Kidney tubule cell (primary cell): ENCODE results near the gene ID3.

ENCODE experiments used
- DNase-seq: peaks from one replicate; pipeline ENCODE4 v3.0.0-alpha.2; 2018; ENCODE audit warnings: low spot score

Gene ID3

DNA sequence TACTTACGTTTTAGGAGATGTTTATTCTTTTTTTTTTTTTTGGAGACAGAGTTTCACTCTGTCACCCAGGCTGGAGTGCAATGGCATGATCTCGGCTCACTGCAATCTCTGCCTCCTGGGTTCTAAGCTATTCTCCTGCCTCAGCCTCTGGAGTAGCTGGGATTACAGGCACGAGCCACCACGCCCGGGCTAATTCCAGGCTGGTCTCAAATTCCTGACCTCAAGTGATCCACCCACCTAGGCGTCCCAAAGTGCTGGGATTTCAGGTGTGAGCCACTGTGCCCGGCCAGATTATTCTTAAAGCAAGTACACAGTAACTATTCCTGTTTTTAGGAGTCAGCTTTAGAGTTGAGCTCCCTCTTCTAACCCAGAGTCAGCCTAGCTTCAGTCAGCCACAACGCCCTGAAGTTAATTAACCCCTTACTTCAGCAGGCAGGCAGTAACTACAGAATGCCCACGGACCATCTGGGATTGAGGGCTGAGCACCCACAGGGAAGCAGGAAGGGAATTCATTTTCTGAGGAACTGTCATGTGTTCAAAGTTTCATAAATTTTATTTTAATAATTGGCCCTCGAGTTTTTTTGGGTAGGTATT, 5.3 kb upstream of the ID3 start:
- no peak for DNase-seq

DNA sequence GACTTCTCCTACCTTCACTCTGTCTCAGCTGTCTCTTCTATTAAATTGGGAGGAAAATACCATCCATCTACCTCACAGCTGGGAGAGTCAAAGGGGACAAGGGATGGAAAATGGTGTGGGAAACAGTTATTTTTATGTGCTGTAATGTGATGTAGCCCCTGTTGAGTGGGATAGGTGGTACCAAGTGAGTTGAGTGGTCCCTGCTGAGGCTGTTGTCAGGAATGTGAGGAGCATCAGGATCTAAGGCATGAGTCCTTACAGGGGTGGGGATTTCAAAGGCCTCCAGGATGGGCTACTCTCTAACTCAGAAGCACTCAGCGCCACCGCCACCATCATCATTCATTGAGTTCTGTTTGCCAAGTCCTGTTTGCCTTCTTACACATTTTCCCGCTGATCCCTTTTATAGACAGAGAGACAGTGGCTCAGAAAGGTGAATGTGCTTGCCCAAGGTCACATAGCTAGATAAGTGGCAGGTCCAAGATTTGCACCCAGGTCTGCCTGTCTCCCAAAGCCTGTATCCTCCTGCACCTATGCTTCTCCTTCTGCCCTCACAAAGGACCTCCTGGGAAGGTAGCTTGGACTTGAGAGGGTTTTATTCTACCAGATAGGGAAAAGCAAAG, 4.6 kb upstream of the ID3 start:
- DNase-seq, result no peak

DNA sequence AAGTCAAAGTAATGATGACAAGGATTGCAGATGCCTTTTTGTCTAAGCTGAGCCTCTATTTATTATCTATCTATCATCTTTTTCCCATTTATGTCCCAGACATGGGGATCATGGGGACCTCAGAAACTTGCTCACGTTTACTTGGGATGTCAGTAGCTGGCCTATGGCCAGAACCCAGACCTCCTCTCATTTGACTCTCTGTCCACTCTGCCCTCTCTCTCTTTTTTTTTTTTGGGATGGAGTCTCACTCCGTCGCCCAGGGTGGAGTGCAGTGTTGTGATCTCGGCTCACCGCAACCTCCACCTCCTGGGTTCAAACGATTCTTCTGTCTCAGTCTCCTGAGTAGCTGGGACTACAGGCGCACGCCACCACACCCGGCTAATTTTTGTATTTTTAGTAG, 3.7 kb upstream of the ID3 start:
- no peak for DNase-seq

DNA sequence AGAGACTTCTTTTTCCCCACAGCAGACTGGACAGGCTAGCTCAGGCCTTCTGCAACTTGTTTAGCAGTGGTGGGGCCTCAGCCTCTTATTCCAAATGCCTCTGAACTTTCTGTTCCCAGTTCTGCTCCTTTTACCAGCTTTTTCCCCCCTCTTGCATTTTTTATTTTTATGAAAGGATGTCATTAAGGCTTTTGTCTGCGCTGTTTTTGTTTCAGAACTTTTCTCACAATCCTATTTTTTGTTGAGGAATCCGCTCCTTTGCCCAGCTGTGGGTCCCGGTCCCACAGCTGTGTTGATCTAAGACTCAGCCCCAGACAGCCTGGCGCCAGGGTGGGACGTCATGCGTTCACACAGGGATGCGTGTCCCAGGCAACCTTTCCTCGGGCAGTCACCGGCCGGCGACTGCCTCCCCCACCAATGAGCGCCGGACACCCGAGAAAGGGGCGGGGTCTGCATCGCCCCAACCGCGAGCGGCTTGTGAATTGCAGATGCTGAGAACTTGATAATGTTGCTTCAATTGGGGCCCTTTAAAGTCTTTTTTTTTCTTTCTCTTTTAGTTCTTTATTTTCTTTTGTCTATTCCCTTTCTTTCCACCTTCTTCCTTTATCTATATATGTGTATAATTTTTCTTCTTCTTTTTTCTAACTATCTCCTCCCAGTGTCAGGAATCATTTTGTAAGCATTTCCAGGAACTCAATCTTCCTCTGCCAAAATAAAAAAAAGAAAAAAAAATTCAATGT, 3.0 kb upstream of the ID3 start:
- peak; percentile 97 for DNase-seq

DNA sequence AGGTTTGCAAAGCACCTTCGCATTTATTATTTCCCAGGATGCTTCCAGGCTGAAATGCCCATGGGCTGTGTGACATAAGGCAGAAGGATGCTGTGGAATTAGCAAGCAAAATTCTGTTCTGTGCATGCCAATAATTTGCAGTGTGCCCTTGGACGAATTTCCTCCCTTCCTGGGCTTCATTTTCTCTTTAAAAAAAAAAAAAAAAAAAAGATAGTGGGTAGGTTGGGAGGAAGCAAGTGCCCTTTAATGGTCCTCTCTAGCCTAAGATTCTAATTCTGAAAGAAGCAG, 2.5 kb upstream of the ID3 start:
- DNase-seq, result no peak

DNA sequence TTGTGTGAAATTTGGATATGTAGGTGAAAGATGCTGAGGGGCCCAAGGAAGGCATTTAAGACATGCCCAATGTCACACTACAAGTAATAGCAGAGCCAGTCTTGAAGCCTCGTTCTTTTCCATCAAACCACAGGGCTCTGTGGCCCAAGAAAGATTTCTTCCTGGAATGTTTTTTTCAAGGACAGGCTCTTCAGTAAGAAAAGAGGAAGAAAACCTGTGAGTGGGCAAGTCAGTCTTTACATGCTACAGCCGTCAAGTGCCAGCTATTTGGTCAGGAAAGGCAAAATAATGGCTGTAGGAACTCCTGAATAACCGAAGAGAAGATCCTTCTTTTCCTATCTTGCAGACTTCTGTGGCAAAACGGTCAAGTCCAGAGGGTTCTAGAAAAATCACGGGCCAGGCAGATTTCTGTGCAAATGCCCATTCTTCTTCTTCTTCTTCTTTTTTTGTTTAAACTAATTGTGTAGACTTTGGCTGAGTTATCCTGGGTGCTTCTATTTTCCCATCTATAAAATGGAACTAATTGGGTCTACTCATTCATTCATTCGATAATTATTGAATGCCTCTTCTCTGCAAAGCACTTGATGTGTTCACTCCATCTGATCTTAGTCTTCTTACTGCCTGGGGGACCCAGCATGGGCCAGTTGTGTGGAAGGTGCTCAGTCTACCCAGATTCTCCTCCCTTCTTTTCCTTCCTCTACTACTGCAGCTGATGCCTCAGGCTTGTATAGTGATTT, 1.9 kb upstream of the ID3 start:
- no peak for DNase-seq

DNA sequence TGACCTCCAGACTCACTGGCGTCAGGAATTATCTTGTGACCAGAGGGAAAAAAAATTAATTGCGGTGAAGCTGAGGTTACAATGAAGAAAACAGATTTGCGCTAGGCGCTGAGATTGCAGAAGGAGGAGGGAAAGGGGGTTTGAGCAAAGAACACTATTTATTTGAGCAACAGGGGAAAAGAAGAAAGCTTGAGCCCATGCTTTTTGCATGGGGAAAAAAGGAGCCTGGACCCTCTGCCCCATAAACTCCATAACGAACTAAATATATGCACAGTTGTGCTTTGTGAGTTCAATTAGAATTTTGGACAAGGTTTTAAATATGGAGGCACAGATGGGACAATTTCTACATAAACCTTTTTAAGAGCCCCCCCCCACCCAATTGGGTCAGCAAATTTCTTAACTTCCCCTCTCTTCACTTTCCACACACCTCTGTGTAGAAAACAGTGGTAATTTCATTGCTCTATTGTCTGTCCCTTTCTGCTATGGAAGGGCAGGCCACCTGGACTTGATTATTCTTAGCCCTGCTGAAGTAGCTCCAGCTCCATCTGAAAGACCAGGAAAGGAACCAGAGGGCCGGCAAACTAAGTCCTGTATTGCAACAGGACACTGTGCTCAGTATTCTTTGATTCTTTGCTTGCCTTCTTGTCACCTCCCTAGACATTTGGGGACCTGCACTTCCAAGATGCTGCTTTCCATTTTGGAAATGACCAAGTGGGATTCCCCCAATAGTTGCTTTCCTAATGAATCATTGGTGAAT, 862 bp upstream of the ID3 start:
- no peak for DNase-seq

DNA sequence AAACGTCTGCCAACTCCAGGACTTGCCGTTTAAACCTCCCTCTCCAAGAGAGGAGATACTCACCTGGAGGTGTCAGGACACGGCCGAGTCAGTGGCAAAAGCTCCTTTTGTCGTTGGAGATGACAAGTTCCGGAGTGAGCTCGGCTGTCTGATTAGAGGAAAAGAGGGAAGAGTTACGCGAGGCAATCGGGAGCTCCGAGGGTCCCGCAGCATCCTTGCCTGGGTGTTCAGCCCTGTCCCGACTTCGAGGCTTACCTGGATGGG, 497 bp downstream of the ID3 start:
- DNase-seq, result no peak

DNA sequence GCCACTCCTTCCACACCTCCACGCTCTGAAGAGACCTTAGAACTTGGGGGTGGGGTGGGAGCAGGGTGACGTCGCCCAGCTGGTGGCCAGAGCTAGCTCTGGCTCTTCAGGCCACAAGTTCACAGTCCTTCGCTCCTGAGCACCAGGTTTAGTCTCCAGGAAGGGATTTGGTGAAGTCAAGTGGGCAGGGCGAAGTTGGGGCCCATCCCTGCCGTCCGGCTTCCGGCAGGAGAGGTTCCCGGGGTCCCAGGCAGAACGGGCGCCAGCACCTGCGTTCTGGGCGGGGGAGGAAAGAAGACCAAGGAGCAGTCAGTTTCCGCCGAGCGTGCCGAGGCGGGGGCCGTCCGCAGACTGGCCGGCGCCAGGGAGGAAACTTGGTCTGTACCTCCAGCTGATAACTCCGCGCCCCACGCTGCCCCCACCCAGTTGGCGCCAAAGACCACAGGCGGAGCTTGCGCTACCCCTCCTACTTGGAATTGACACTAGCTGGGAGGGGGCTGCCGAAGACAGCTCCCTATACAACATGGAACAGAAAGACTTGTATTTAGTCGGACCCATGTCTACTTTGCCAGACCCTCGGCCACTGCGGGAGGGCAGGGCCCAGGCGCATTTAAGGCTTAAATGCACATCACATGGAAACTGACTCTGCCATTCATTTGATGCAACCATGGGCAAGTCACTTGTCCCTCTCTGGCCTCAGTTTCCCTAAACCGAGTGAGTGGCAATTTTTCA, 995 bp downstream of the ID3 start:
- peak; percentile 86 for DNase-seq

DNA sequence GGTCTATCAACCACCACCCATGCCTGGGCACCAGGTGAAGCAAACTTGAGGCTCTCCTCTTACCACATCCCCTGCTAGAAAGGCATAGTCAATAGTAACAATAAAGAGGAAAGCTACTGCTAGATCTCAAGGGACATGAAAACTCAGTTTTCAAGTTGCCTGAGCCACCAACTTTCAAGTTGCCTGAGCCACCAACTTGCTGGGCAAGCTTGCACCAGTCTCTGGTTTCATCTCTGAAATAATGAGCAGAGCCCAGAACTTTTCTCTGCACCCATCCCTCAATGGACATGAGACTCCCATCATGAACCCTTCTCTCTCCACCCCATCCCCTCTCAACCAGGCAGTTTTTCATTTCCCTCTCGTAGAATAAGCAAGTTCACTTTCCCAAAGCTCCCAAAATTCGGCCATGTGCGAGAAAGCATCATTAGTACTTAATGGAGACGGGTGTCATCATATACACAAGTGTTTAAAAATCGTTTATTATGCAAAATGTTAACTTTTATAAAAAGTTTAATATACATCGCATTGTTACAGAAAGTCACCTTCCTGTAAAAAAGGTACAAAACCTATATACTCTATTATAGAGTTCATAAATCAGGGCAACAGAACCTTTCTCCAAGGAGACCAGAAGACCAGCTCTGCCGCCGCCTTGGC, 1.7 kb downstream of the ID3 start:
- DNase-seq, result peak; percentile 9

DNA sequence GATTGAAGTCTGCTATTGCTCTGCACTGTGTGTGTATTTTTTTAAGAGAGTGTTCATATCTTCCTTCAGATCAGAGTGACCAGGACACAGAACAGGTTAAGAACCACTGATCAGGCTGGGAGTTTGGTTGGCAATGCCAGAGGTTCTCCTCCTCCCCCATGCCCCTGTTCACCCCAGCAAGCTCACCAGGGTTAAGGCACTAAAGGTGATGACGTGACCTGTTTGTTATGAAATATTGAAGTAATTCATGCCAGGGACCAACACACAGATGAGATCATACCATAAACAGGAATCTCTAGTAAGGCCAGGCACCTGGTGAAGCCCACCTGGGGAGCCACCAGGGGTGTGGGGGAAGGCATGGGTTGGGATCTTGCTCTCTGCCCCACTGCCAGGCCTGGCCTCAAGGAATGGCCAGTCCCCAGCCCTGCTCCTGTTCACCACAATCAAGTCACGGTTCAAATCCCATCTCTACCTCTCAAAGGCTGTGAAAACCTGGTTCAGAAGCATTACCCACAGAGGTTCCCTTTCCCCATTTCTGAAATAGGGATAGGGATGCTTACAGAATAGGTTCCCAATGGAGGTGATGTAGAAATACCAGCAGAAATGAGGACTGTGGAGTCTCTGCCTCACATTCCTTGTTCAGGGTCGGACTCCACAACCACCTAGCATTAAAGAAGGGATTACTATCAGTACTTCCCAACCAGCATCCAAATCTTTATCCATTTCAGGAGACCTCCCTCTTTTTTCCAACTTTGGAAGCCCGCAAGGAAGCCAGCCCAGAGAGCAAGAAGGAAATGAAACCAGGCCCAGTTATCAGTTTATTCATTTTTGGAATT, 2.4 kb downstream of the ID3 start:
- peak; percentile 76 for DNase-seq

DNA sequence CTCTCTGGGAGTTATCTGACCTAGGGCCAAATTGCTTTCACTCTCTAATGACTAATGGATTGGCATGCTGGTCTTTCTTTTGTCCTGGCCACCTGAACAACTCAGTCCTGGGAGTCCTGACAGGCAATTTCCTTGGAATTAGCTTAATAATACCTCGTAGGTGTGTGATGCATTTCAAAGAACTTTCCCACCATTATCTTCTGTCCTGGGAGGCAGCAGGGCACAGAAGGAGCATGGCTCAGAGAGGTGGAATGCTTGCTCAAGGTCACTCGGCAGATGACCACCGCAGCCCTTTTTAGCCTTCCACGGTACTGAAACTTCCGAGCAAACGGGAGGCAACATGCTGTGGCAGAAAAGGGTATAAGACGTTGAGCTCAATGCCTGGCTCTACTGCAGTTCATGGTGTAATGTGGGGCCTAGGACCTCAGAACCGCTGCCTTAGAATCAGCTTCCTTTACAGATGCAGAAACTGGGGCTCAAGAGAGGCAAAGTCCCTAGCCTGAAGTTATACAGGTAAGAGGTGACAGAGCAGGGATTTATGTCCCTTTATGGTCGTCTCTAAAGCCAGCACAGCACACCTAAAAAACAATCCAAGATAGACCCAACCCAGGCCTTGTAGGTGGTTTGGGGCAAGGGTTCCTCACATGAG, 3.2 kb downstream of the ID3 start:
- DNase-seq, result peak; percentile 95

DNA sequence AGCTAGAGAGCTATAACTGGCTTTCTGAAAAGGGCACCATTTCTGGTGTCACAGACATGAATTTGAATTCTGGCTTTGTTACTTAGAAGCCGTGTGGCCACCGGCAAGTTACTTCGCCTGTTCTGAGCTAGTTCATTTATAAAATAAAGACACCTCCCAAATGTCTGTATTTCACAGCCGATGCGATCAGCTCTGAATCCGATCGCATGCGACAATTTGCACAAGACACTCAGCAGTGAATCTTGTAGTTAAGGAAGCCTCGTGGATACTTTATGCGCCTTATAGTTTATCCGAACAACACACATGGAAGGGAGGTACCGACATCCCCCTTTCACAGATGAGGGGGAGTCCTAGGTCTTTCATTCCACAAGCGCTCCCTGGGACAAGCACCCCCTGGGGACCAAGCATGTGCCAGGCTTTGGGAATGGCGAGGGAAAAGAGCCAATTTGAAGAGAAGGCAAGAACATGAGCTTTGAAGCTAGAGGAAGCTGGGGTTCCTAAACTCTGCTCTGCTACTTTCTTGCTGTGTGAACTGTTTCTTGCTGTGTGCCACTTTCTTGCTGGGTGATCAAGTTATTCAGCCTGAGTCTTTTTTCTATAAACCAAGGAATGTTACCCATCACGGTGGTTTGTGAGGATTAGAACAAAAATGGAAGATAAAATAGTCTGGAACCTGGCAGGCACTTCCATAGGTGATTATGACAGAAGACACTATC, 3.9 kb downstream of the ID3 start:
- DNase-seq, result no peak

DNA sequence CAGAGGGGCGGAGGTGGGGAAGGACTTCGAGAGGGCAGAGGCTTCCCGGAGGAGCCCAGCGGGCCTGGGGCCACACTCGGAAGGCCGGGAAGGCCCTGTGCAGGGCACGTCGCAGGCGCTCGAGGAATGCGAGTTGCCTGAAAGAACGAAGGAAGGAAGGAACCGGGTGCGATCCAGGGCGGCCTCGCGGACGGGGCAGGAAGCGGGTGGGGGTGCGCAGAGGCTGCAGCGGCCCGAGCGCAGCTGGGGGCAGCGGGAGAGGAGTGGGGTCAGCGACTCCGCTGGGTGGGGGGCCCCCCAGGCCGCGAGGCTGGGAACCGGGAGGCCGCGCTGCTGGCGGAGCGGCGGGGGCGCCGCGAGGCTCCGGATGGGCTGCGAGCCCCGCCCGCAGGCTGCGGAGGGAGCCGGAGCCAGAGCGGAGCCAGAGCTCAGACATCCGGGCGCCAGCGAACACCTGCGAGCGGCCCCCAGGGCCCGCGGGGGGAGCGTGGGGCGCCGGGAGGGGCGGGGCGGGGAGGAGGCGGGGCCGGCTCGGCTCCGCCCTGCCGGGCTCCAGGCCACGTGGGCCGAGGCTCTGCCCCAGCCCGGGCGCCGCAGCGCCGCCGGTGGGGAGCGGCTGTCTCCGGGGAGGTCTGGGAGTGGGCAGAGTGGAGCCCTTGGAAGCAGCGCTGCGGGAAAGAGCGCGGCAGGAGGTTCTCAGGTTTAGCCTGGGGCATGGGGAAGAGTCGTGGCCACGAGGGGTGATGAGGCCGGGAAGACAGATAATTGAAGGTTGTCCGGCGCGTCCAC, 4.6 kb downstream of the ID3 start:
- DNase-seq, result peak; percentile 93

DNA sequence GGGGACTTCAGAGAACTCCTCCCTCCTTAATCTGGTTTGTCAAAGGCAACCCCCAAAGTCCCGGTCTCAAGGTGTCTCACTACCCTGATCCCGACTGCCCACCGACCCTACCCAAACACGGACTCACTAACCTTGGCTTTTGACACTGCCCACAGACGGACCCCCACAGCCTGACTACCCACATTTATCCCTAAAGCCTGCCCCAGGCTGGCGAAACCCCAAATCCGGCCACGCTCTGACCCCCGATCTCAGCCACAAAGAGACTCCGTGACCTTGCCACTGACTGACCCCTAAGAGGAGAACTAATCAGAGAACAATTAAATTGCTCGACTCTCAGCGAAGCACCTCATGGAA, 5.2 kb downstream of the ID3 start:
- DNase-seq, result no peak

DNA sequence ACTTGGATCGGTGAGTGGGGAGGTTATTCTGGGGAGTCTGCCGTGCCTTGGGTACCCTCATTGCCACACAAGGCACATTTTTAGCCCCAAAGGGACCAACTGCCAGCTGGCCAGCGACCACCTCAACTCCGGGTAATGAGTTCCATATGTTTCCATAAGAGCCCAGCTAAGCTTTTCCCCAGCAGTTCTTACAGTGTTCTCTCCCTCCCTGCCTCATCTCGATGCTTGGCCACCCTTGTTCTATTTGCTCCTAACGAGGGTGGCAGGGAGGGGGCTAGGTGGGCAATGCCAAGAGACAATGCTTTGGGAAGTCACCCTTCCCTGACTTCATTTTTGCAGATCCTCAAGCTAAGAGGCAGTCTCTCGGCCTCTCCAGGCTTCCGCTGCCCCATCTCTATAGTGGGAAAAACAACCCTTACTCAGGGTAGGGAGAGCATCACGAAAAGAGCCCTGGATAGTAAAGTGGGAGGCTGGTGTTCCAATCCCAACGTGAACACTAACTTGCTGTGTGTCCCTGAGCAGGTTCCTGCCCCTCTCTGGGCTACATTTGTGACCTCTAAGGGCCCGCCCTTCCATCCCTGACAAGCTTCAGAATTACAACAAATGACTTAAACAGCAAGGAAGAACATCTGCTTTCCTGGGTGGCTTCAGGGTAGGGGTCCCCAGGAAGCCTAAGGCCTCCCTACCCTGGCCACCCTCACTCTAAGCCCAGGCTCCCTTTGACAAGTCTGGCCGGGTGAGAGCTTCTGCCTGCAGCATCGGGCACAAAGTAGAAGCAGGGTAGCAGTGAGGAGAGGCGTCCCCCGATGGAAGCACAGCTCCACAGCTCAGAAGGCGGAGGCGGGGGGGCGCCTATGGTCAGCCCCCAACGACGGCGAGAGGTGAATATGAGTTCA, 5.8 kb downstream of the ID3 start:
- no peak for DNase-seq

DNA sequence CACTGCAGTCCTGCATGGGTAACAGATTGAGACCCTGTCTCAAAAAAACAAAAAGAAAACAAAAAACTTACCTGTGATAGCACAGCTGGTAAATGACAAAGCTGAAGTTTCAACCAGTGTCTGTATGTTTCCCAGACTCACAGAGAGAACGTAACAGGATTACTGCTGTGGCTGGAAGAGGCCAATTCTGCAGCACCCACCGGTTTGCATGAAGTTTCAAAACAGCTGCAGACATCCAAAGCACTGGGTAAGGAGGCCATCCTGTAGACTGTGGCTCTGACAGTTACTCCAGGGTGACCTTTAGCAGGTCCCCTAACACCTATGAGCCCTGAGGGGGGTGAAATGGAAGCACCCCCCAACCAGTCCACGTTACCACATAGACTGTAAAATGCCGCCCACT, 7.5 kb downstream of the ID3 start:
- no peak for DNase-seq

DNA sequence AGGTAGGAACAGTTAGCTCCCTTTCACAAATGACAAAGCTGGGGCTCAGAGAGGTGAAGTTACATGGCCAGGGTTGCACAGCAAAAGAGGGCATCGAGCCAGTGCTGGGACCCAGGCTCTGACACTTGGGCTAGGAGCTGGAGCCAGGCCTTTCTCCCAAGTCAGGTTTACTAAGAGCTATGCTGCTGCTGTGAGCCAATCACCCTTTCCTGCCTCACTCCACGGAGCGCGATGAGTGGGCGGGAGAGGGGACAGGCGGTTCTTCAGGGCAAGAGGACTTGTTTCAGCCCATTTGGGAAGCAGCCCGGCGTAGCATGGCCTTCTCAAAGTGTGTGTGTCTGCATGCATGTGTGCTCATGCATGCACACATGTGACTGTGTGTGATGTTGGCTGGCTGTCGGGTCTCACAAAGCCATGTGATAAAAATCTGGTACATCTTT, 10.6 kb downstream of the ID3 start:
- peak; percentile 52 for DNase-seq
